ENCODE measurements around the gene GIMD1. TPM values are rescaled to one million over a fixed set of nuclear protein-coding genes. Genes with fewer than 3 reads are reported as not detected.

The GIMD1 gene
- polyA plus RNA-seq, 1 of the 3 experiments (the other 2 are of a cell fraction), result not detected

DNA sequence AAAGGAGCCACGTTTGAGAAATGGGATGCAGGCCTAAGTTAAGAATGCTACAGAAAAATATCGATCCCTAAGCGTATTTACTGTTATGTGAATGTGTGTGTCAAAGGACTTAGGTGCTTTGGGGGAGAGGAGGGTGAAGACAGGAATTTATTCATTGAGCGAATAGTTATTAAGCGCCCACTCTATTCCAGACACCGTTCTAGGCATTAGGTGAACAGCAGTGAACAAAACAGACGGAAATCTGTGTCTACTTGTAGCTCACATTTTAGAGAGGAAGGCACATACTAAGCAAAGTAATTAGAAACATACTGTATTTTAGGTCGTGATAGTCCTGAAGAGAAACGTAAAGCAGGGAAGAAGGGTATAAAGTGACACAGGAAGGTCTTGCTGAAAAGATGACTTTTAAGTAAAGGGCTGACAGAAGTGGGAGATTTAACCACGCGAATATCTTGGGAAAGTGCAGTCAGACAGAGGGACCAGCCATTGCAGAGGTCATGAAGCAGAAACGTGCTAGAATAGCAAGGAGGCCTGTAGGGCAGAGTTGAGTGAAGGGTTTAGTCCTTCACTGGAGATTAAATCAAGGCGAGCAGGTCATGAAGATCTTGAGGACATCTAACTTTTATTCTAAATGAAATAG is 51.7 kb downstream of the GIMD1 start:
- Histone ChIP-seq H4K20me1 (ENCODE audit: insufficient read depth) (no peaks in the 10 kb centered on the region), H3K27ac (ENCODE audit: low read depth in 2 of 2, low read length in 1 of 2) (peak overlapping the region; percentile 94 to 100), H3F3A (replicated peaks; ENCODE audit: insufficient read depth) (peaks cover 22% of the 10 kb centered on the region), H3K9me2 (no peaks in the 10 kb centered on the region), H3K4me2 (peak overlapping the region; percentile 94), H3K9ac (peak overlapping the region; percentile 92), H3K4me3 (ENCODE audit: low read depth in 2 of 2, low read length in 1 of 2) (peak overlapping the region; percentile 98 to 99), H3K4me1 (ENCODE audit: control insufficient read depth in 1 of 2, insufficient read depth in 2 of 2, low read depth in 1 of 2, low read length in 1 of 2) (peaks cover 11 to 23% of the 10 kb centered on the region in 2 experiments; a peak in 3 of 4 replicates), H3K27me3 (ENCODE audit: insufficient read depth) (no peaks in the 10 kb centered on the region), H3K9me3 (no peaks in the 10 kb centered on the region), H3K36me3 (replicated peaks in 1 of 2; ENCODE audit: control insufficient read depth in 1 of 2, insufficient read depth in 2 of 2, low read length in 1 of 2) (peaks cover 0 to 8% of the 10 kb centered on the region in 2 experiments), H2AFZ (ENCODE audit: low read depth) (peak overlapping the region; percentile 91), H3K79me2 (ENCODE audit: insufficient read depth) (peaks cover 90% of the 10 kb centered on the region)
- ChIA-PET POLR2A (no interaction called here), CTCF (no interaction called here)
- no peak for TF ChIP-seq NFIC (IDR thresholded peaks at IDR 0.05; ENCODE audit: borderline replicate concordance)
- TF ChIP-seq MXI1 (IDR thresholded peaks at IDR 0.05; ENCODE audit: low read depth, low read length), result peak; percentile 19; the same call in 1 of the 2 replicates
- TF ChIP-seq, protein P1, sequence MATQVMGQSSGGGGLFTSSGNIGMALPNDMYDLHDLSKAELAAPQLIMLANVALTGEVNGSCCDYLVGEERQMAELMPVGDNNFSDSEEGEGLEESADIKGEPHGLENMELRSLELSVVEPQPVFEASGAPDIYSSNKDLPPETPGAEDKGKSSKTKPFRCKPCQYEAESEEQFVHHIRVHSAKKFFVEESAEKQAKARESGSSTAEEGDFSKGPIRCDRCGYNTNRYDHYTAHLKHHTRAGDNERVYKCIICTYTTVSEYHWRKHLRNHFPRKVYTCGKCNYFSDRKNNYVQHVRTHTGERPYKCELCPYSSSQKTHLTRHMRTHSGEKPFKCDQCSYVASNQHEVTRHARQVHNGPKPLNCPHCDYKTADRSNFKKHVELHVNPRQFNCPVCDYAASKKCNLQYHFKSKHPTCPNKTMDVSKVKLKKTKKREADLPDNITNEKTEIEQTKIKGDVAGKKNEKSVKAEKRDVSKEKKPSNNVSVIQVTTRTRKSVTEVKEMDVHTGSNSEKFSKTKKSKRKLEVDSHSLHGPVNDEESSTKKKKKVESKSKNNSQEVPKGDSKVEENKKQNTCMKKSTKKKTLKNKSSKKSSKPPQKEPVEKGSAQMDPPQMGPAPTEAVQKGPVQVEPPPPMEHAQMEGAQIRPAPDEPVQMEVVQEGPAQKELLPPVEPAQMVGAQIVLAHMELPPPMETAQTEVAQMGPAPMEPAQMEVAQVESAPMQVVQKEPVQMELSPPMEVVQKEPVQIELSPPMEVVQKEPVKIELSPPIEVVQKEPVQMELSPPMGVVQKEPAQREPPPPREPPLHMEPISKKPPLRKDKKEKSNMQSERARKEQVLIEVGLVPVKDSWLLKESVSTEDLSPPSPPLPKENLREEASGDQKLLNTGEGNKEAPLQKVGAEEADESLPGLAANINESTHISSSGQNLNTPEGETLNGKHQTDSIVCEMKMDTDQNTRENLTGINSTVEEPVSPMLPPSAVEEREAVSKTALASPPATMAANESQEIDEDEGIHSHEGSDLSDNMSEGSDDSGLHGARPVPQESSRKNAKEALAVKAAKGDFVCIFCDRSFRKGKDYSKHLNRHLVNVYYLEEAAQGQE (IDR thresholded peaks at IDR 0.05; ENCODE audit: low read depth, low read length), result no peak
- WGBS (ENCODE audit: low lambda C conversion rate), result 2% methylated on average over 13 of the region's 13 CpGs
- DNase-seq, result peak; percentile 12

DNA sequence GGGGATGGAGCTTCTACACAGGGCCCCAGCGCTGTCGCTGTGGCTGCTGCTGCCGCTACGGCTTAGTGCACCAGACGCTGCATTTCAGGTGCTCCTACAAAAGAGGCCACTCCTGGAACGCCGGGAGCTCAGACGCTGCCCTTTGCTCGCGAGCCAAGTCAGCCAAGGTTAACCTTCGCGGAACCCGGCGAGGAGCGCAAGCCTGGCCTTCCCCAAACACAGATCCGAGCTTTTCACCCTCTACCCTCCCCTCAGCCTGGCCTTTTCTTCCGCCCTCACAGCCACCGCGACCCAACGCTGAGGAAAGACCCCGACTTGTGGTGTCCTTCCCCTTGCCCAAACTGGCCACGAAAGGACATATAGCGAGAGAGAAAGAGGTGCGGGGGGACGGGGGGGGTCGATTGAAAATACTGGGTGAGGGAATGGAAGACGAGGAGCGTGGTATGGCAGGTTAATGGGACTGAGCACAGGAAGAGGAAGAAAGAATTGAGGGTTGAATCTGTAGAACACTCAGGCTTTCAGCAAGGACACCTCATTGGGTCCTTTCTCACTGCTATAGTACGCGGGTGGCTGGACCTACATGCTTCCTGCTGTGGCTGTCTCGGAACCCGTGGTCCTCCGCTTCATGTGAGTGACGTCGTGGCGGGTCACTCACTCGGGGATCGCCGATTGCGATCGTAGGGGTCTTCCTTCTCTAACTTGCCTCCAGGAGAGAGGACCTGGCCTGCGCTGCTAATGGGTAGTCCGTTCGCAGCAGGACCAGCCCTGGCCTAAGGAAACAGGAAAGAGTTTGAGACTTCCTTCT is 52.4 kb downstream of the GIMD1 start, which contains the start of the genes AIMP1 and TBCK:
Gene AIMP1, plus strand, starts transcription at position 583 of the 805 bp plus-strand sequence. CDS start 8,460 bp downstream, outside the sequence.
Gene TBCK, minus strand, starts transcription at position 242 of the 805 bp plus-strand sequence. CDS start 7,249 bp downstream, outside the sequence.
- H3K4me2 ChIP-seq, result peak within 1 kb of the TSS; percentile 94
- H3K9me2 ChIP-seq, result no peaks in the 10 kb centered on the region
- peak within 1 kb of the TSS; percentile 91 for H2AFZ ChIP-seq (ENCODE audit: low read depth)
- WGBS (ENCODE audit: low lambda C conversion rate), result under 1% methylated on average over 33 of the region's 44 CpGs
- no peaks in the 10 kb centered on the region for H3K27me3 ChIP-seq (ENCODE audit: insufficient read depth)
- POLR2A ChIA-PET, result no interaction called here
- H3K27ac ChIP-seq (ENCODE audit: low read depth in 2 of 2, low read length in 1 of 2), result peak within 1 kb of the TSS; percentile 94 to 100
- CTCF ChIA-PET, result interaction anchor here (0.6 to 1.2 kb wide), 3 partner anchors 50 to 1600 kb away, joined by 3 read pairs; no protein-coding TSS in a partner anchor
- H4K20me1 ChIP-seq (ENCODE audit: insufficient read depth), result no peaks in the 10 kb centered on the region
- H3K4me1 ChIP-seq (ENCODE audit: control insufficient read depth in 1 of 2, insufficient read depth in 2 of 2, low read depth in 1 of 2, low read length in 1 of 2), result peaks cover 11 to 23% of the 10 kb centered on the region in 2 experiments; a peak in 3 of 4 replicates
- DNase-seq, result peak; percentile 84
- H3K36me3 ChIP-seq (replicated peaks in 1 of 2; ENCODE audit: control insufficient read depth in 1 of 2, insufficient read depth in 2 of 2, low read length in 1 of 2), result peaks cover 0 to 8% of the 10 kb centered on the region in 2 experiments
- H3K9me3 ChIP-seq, result no peaks in the 10 kb centered on the region
- H3F3A ChIP-seq (replicated peaks; ENCODE audit: insufficient read depth), result peaks cover 26% of the 10 kb centered on the region
- H3K4me3 ChIP-seq (ENCODE audit: low read depth in 2 of 2, low read length in 1 of 2), result peak within 1 kb of the TSS; percentile 98 to 99
- H3K79me2 ChIP-seq (ENCODE audit: insufficient read depth), result peaks cover 89% of the 10 kb centered on the region
- peak within 1 kb of the TSS; percentile 92 for H3K9ac ChIP-seq
- TF ChIP-seq, protein P1 (IDR thresholded peaks at IDR 0.05; ENCODE audit: low read depth, low read length), result no peak
- TF ChIP-seq, protein P2, sequence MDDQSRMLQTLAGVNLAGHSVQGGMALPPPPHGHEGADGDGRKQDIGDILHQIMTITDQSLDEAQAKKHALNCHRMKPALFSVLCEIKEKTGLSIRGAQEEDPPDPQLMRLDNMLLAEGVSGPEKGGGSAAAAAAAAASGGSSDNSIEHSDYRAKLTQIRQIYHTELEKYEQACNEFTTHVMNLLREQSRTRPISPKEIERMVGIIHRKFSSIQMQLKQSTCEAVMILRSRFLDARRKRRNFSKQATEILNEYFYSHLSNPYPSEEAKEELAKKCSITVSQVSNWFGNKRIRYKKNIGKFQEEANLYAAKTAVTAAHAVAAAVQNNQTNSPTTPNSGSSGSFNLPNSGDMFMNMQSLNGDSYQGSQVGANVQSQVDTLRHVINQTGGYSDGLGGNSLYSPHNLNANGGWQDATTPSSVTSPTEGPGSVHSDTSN (IDR thresholded peaks at IDR 0.05), result peak; percentile 23; the same call in 1 of the 2 replicates
- TF ChIP-seq, protein P3, sequence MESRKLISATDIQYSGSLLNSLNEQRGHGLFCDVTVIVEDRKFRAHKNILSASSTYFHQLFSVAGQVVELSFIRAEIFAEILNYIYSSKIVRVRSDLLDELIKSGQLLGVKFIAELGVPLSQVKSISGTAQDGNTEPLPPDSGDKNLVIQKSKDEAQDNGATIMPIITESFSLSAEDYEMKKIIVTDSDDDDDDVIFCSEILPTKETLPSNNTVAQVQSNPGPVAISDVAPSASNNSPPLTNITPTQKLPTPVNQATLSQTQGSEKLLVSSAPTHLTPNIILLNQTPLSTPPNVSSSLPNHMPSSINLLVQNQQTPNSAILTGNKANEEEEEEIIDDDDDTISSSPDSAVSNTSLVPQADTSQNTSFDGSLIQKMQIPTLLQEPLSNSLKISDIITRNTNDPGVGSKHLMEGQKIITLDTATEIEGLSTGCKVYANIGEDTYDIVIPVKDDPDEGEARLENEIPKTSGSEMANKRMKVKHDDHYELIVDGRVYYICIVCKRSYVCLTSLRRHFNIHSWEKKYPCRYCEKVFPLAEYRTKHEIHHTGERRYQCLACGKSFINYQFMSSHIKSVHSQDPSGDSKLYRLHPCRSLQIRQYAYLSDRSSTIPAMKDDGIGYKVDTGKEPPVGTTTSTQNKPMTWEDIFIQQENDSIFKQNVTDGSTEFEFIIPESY (IDR thresholded peaks at IDR 0.05; ENCODE audit: borderline replicate concordance, low read depth), result no peak
- TF ChIP-seq POLR2AphosphoS5 (IDR thresholded peaks at IDR 0.05; ENCODE audit: low read depth, low read length), result peak; percentile 83
- TF ChIP-seq NFIC (IDR thresholded peaks at IDR 0.05; ENCODE audit: borderline replicate concordance), result no peak
- TF ChIP-seq, protein P4, sequence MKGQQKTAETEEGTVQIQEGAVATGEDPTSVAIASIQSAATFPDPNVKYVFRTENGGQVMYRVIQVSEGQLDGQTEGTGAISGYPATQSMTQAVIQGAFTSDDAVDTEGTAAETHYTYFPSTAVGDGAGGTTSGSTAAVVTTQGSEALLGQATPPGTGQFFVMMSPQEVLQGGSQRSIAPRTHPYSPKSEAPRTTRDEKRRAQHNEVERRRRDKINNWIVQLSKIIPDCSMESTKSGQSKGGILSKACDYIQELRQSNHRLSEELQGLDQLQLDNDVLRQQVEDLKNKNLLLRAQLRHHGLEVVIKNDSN (IDR thresholded peaks at IDR 0.05; ENCODE audit: borderline replicate concordance, low read depth), result no peak
- TF ChIP-seq, protein P5, sequence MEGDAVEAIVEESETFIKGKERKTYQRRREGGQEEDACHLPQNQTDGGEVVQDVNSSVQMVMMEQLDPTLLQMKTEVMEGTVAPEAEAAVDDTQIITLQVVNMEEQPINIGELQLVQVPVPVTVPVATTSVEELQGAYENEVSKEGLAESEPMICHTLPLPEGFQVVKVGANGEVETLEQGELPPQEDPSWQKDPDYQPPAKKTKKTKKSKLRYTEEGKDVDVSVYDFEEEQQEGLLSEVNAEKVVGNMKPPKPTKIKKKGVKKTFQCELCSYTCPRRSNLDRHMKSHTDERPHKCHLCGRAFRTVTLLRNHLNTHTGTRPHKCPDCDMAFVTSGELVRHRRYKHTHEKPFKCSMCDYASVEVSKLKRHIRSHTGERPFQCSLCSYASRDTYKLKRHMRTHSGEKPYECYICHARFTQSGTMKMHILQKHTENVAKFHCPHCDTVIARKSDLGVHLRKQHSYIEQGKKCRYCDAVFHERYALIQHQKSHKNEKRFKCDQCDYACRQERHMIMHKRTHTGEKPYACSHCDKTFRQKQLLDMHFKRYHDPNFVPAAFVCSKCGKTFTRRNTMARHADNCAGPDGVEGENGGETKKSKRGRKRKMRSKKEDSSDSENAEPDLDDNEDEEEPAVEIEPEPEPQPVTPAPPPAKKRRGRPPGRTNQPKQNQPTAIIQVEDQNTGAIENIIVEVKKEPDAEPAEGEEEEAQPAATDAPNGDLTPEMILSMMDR (IDR thresholded peaks at IDR 0.05), result no peak

Data from SK-N-SH (cell line).